ENCODE data around the gene PSMC3IP.

The PSMC3IP gene

DNA sequence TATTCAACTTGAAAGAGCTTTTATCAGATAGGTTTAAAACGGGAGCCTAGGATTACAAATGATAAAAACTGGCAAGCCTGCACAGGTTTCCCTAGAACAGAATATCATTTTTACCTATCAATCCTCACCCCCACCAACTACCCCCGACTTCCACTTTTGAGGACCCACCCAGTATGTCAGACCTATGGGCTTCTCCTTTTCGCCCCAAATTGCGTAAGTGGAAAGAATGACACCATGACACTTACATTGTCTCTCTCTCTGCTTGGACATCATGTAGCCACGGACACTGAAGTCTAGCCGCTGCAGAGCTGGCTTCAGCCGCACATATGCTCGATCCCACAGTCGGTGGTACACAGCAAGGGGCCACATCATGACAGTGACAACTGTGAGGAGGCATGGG, 7.4 kb upstream of the PSMC3IP start:
- DNase-seq = no peak

DNA sequence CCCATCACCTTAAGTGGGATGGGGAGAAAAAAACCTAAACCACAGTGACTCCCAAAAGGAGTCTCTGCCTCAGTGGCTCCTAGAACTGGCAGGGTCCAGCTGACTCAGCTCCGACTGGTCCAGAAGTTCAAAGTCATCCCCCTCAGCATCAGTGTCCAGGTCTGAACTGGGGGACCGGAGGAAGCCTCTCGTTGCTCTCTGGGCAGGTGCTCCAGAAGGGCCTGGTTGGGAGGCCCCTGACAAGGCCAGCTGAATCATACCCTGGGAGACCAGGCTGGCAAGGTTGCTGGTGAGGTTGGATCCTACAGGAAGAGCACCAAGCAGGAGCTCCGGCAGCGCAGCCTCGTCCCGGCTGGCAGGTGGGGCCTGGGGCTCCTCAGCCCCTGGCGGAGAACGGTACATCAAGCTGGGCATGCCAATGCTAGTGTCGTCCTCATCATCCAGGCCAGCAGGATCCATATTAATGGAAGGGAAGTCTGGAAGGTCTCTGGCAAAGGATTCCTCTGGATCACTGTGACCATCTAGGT, 4.3 kb upstream of the PSMC3IP start:
- no peak for DNase-seq

DNA sequence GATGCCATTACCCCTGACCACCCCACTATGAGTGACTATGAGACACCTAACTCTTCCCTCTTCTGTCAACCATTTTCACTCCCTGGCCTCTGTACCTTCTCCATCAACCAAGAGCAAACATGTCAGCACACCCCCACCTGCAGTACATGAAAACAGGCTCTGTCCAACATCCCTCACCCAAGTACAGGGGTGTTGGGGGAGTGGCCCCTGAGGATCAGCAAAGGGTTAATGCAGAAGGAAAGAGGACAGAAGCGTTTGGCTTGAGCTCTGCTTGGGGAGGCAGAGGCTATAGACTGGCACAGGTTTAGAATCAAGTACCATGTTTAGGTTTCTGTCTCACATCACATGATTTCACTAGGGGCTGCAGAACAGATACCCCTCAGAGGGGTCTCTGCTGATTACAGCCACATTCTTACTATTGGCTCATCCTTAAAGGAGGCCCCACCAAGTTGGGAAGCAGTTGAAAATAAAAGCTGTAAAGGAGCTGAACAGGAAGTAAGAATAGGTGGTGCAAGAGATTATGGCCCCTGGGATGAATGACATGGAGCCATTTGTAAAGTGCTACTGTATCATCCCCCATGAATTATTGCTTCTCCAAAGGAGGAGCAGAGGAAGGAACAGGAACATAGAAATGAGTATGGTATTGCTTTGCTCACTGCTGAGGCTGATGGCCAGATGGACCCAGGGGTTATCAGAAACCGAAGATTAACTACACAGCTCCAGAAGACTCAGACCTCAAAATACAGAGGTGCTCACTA, 2.4 kb upstream of the PSMC3IP start:
- peak; percentile 47 for DNase-seq

DNA sequence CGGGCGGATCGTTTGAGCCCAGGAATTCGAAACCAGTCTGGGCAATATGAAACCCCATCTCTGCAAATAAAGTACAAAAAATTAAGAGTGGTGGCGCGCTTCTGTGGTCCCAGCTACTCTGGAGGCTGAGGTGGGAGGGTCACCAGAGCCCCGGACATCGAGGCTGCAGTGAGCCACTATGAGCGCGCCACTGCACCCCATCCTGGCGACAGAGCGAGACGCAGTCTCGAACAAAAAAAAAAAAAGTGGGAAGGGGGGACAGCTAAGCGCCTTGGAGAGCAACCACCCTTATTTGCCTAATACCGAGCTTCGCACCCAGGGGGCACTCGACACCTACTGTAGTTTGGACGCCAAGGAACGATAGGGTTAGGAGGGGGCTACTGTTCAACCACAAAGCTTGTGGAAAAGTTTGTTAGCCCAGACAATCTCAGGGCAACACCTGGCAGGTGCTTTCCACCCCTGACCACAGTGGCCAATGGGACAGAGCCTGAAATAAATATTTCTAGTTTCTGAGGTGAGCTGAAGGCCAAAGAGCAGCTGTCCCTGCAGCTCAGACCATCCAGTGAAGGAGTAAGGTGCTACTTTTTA, 847 bp upstream of the PSMC3IP start:
- peak; percentile 92 for DNase-seq

DNA sequence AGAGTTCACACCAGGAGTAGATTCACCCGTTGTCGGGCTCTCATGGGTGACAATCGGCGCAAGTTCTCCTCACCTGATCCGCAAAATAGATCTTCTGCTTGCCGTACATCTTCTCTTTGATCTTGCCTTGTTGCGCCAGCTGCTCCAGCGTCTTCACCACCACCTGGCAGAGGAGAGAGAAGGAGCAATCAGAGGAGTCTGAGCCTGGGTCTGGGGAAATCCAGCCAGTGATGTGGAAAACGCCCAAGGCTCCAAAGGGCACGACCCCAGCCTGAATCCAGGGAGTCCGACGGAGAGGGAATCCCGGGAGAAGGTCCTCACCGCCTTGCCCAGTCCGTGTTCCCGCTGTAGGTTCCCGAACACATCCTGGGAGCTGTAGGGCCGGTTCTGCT, 393 bp downstream of the PSMC3IP start:
- peak; percentile 67 for DNase-seq

DNA sequence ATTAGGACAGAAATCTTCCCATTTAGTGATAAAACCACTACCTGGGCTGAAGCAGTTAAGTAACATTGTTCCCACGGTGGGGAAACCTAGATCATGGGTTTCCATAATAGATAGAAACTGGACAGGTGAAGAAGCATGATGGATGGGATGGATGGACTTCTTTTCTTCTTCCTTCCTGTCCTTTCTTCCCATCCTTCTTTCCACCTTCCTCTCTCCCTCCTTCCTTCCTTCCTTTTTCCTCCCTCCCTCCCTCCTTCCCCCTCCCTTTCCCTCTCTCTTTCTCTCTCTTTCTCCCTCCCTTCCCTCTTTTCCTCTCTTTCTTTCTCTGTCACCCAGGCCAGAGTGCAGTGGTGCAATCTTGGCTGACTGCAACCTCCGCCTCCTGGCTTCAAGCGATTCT, 3.1 kb downstream of the PSMC3IP start:
- DNase-seq = no peak

DNA sequence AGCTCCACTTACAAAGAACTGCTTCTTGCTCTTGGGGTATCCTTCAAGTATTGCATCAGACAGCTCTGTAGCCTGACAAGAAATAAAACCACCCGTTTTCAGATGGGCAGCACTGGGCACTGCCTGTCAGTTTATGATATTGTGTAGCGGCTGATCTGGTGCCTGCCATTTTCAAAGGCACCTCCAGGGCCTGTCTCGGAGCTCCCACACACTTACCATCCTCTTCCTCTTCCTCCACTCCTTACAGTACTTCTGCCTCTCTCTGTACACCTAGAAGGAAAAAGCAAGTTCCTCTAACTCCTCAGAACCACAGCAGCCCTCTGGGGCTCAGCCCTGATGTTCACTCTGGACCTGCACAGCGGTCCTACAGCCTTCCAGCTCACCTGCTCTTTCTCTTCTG, 4.4 kb downstream of the PSMC3IP start:
- no peak for DNase-seq

DNA sequence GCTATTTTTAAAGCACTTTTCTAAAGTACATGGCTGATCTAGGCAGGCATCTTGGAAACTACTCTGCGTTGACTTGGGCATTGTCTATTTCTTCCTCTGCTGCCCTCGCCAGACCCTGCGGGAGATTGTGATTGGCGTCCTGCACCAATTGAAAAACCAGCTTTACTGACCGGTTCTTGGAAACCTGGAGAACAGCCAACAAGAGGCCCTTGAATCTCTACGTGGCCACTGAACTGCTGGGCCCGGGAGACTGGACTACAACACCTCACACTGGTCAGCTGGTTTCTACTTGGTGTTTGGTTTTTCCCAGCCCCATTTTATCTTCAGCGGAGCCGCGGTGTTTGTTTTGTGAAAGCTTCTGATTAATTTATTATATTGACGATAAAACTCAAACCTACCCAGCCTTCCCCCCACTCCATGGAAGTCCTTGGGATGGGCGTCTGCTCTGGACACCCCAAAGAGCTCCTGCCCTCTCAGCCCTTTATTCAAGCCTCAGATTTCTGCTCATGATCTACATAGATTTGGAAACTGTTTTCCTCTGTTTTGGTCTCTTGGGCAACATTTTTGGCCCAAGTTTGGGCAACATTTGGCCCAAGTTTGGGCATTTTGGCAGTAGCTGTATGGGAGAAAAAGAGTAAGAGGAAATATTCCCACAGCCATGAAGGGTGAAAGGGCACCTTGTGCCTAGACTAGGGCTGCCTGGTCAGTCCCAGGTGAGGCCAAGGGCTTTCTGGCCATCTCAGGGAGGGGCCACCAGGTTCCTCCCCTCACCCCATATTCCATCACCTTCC, 5.9 kb downstream of the PSMC3IP start:
- DNase-seq = no peak

DNA sequence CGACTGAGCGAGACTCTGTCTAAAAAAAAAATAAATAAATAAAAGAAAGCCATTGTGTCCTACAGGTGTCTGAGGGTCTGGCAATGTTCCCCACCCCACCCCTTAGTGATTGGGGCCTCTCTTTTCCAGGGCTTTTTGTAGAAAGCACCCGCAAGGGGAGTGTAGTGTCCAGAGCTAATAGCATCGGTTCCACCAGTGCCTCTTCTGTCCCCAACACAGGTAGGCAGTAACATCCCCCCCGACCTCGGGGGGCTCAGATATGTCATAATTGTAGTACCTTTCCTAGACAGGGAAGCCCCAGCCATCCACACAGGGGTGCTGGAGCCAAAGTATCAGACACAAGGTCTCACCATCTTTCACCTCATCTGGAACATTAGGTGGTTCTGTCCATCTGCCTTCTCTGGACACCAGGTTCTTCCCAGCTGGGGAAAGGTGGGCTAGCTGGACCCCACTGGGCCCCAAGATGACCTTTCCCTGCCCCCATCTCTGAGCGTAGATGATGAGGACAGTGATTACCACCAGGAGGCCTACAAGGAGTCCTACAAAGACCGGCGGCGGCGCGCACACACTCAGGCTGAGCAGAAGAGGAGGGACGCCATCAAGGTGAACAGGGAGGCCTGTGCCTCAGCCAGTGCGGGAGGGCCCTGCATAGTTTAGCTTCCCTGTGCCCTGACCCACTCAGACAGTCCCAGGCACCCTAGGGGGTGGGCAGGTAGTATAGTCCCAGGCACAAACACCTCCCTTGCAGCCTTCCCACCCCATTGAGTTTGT, 9.0 kb downstream of the PSMC3IP start:
- DNase-seq = no peak

DNA sequence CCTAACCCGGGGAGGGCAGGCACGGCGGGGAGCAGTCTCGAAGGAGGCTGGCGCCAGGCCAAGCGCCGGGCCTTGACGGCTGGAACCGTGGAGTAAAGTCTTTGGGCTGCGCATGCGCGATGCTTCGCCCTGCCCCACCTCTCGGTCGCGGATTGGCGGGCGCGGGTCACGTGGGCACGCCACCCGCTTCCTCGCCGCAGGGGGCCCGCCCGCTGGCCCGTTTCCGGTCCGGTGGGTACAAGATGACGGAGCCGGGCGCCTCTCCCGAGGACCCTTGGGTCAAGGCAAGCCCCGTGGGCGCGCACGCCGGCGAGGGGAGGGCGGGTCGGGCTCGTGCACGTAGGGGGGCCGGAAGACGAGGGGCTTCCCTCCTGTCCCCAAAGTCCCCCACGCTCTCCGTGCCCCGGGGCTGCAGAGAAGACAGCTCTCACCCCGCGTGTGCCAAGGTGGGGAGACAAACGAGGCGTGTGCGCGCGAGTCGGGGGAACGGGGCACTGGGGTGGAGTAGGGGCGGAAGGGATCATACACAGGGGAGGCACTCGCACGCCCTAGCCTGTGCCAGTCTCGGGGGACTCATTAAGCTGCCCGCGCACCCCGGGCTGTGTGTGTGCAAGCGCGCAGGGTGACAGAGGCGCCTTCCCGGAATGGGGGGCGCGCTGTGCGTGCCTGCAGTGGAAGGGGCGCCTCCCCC, 10.5 kb downstream of the PSMC3IP start, which contains the start of gene MLX:
TSS of gene MLX (plus strand) at position 218 of the 691 bp plus-strand sequence. CDS start at position 243, 25 bp downstream.
- peak; percentile 98 for DNase-seq

DNA sequence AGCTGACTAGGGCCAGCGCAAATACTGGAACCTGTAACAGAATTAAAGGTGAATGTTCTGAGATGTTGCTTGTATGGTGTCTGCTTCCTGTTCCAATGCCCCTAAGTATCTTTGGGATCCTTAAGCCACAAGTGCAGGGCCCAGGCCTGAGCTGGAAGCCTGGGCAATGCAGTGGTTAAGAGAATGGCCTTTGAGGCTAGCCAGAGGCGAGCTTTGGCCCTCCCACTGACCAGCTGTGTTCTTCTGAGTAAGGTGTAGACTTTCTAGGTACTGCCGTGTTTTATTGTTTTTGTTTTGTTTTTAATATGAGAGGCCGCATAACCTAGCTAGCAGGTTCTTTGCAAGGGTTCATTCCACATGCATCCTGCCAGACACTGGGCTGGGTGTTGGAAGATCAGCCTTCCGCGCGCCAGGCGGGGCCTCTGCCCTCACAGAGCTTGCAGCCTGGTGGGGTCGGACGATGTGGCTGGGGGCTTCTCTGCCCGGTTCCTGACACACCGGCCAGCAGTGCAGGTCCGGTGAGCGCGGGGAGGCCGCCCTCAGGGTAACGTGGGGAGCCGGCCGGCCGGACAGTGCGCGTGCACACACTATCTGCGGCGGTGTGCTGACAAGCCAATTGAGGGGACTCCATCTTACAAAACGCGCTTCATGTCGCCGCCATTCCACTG, 11.2 kb downstream of the PSMC3IP start:
- no peak for DNase-seq

DNA sequence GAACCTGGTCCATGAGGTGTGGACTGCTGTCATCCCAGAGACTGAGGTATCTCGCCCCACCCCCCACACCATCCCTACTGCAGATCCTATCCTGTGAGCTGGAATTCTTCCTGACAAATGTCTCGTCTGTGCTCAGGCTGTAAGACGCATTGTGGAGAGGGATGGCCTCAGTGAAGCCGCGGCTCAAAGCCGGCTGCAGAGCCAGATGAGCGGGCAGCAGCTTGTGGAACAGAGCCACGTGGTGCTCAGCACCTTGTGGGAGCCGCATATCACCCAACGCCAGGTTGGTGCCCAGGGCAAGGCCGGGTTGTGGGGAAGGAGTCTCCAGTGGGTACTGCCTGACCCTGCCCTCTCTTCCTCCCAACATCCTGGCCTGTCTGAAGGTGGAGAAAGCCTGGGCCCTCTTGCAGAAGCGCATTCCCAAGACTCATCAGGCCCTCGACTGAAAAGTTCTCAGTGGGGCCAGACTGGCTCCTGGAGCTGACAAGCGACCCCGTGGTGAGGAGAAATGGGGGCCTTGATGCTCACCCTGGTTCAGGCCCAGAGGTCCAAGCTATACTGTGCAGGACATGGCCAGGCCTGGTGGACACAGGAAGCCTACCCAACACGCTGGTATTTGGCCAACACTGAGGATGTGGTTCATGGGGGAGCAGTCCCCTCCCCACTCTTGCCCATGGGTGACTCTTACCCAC, 11.9 kb downstream of the PSMC3IP start:
- DNase-seq = no peak

DNA sequence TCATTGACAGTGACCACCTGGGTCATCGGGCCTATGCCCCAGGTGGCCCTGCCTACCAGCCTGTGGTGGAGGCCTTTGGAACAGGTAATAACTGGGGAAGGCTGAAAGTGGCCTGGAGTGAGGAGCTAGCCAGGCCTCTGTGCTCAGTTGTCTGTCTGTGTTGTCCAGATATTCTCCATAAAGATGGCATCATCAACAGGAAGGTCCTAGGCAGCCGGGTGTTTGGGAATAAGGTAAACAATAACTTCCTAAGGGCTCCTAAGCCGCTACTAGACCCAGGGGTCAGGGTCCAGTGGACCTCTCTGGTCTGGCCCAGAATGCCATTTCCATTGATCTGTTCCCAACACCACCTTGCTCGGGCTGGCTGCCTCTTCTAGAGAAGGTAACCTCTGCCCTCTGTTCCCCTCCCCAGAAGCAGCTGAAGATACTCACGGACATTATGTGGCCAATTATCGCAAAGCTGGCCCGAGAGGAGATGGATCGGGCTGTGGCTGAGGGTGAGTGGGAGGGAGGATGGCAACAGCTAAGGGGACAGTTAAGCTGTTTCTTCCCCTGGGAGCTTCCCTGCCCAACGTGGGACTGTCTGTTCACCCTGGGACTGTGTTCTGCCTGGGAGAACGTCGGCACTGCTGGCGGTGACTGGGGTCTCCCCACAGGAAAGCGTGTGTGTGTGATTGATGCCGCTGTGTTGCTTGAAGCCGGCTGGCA, 12.6 kb downstream of the PSMC3IP start:
- DNase-seq = no peak

DNA sequence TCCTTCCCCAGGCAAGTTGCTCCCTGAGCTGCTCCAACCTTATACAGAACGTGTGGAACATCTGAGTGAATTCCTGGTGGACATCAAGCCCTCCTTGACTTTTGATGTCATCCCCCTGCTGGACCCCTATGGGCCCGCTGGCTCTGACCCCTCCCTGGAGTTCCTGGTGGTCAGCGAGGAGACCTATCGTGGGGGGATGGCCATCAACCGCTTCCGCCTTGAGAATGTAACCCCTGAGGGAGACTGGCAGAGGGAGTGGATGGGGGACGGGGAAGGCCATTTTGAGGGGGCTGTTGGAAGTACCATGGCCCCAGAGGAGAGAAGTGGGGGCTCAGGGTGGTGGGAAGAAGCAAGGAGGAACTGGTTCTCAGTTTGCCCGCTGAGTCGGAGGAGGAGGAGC, 13.6 kb downstream of the PSMC3IP start:
- no peak for DNase-seq

DNA sequence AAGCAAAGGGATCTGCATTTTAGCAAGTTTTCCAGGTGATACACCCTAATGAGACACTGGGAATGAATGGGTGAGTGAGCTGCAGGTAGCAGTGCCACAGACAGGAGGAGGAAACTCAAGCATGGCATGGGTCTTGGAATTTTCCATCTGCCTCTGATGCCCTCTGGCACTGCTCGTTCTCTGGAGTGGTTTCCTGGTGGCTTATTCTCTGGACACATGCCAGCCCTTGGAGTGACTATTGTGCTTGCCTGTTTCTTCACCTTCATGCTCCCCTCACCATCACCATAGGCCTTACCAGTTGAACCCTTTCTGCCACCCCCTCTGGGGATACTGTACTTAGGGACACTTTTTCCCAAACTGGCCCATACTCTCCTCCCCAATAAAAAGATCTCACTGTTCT, 14.0 kb downstream of the PSMC3IP start:
- DNase-seq = no peak

DNA sequence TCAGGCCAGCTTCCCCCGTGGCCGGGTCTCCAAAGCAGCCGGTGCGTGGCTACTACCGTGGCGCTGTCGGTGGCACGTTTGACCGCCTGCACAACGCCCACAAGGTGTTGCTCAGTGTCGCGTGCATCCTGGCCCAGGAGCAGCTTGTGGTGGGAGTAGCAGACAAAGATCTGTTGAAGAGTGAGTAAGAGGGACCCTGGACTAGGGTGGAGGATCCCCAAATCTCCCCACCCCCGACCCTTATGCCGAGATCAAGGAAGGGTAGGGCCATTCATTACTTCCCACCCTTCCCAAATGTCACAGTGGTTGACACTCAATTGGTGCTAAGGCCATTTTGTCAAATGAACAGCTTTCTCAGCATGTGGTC, 14.4 kb downstream of the PSMC3IP start:
- no peak for DNase-seq

DNA sequence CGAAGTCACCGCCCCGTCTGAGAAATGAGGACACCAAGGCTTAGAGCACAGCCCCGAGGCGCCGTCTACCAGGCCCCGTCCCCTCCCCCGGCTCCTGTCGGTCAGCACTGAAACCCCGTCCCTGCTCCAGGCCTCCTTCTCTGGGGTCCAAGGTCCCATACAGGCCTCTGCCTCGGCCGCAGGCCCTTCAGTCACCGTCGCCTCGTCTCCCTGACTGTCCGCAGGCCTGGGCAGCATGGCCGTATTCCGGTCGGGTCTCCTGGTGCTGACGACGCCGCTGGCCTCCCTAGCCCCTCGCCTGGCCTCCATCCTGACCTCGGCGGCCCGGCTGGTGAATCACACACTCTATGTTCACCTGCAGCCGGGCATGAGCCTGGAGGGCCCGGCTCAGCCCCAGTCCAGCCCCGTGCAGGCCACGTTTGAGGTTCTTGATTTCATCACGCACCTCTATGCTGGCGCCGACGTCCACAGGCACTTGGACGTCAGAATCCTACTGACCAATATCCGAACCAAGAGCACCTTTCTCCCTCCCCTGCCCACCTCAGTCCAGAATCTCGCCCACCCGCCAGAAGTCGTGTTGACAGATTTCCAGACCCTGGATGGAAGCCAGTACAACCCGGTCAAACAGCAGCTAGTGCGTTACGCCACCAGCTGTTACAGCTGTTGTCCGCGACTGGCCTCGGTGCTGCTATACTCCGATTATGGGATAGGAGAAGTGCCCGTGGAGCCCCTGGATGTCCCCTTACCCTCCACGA, 15.0 kb downstream of the PSMC3IP start:
- DNase-seq = no peak

DNA sequence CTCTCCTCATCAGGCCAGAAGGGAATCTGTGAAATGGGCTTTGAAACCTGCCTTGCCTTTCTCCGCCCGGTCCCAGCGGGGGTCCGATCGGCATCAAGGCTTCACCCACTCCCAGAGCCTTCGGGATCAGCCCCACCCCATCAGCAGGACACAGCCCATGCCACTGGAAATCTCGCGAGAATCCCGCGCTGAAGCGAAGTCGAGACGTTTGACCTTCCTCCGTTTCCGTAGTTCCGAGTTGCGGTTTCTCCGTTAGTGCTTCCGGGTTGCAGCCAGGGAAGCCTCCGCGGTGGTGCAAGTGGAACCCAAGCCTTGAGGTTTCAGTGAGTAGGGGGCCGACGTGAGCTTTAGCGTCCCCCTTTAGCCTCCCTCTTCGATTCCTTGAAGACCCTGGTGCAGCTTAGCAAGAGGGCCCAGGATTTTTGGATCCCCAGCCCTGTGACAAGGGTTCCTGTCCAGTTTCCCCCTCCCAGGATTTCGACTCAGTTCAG, 15.6 kb downstream of the PSMC3IP start, which contains the start of gene COASY:
TSS of gene COASY (plus strand) at position 252 of the 491 bp plus-strand sequence. CDS start 475 bp downstream, outside the sequence.
- peak; percentile 99 for DNase-seq

DNA sequence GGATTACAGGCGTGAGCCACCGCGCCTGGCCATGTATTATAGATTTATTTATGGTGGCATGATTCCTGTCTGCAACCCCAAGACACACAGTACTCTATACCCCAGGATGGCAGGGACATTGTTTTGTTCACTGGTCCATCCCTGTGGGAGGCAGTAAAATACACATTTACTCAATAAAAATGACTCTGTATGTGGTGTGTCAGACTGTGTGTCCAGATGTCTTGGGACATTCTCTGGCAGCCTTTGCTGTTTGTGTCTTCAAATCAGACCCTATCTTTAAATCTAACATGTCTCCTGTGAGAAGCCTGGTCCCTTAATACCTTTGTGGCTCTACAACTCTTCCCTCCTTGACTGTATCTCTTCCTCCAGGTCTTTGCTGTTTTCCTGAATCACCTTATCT, 17.3 kb downstream of the PSMC3IP start:
- DNase-seq = no peak
